NCI-H446 treated with DMSO at 0.1 percent for 48 hours (cell line): ENCODE measurements around the gene SMIM38.

Experiments used
- DNase-seq: peaks from one replicate; lab custom pipeline; 2025; lab: John Stamatoyannopoulos, UW

Gene SMIM38

GRCh38 chr11:69204246-69204940 lies 48.7 kb downstream of the SMIM38 start:
- DNase-seq, result no peak

DNA sequence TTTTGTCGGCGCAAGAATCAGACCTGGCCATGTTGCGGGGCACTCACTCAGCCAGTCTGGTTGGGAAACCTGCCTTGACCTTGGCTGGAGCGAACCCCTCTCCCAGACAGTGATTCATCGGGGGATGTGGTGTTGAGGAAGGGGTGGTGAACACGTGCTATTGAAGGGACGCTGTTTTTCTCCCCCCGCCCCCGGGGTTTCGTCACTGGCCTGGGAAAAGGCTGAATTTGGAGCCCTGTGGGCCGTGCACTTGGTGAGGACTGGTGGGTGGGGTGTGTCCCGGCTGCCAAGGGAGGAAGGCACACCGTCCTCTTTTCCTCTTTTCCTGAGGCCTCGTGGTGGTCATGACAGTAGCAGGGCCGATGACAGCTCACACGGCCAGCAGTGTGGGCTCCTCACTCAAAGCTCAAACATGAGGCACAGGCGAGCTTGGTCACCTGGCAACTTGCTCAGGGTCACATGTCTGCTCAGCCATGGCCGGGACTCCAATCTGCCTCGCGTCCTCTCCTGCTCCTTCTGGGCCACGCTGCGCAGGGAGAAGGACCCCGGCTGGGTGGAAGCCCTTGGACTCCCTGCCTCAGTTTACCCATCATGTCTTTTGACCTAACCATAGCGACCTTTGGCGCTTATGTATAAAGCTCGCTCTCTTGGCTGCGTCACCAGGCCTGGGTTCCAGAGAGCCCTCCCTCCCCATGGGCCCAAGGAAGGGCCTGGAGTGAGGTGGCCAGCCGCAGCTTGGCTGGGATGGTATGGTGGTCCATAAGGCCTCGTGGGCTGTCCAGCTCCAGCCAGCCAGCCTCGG lies 49.4 kb downstream of the SMIM38 start:
- DNase-seq, result no peak
